ENCODE data around the gene SDCCAG8.

DNA sequence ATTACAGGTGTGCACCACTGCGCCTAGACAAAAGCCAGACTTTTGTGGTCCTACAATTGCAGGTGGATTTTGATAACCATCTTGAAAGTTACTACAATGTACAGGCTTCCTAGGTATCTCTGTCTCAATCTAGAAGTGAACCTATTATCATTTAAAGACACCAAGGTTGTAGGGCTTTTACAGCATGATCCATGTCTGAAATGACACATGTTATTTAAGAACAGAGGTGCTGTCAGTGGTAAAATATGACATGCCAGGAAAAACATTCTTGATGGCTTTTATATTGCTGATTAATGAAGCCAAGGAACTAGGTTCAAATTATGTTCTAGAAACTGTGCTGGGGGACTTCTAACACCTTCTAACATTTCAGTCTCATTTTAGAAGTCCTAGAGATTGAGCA lies 253.1 kb downstream of the SDCCAG8 start:
- no peak for TF ChIP-seq POLR2A (IDR thresholded peaks at IDR 0.05; ENCODE audit: low read length)
- no peak for TF ChIP-seq GATA1 (IDR thresholded peaks at IDR 0.05; ENCODE audit: low read depth, low read length)

All from erythroblast (primary cell).